IMR-90 (cell line): ENCODE results near the gene NRAS. TPM values are rescaled to one million over a fixed set of nuclear protein-coding genes. Genes with fewer than 3 reads are reported as not detected.

Source experiments
- ATAC-seq: fragments of 200-7000 bp; cut with Tn5 transposase; 2 replicates; pipeline ENCODE4 v1.9.1; 2020; ENCODE audit warnings: low read depth, mild to moderate bottlenecking, moderate library complexity
- BruUV-seq: library from RNA; stranded (reverse); fragments of 400-500 nt; replicated peaks from 2 replicates; lab custom pipeline; 2021; lab: Mats Ljungman, UMichigan
- CTCF ChIA-PET: fragments of 300-600 bp; formaldehyde crosslinking; extraction: SDS; loops from one replicate; lab custom pipeline; 2021; ENCODE audit warnings: antibody characterized with exemption; lab: Yijun Ruan, JAX
- POLR2A ChIA-PET: fragments of 300-600 bp; sonication (Branson Sonifier 250); formaldehyde crosslinking; loops from one replicate; lab custom pipeline; 2022; ENCODE audit warnings: antibody characterized with exemption; ENCODE audit not compliant: unreplicated experiment; lab: Charles Lee
- DNase-seq: peaks from one replicate; pipeline ENCODE4 v3.0.0; 2013
- H2AFZ ChIP-seq: replicated peaks from 2 replicates; pipeline ENCODE3; 2013; ENCODE audit warnings: low read length, mild to moderate bottlenecking; ENCODE audit not compliant: poor library complexity
- H2AK5ac ChIP-seq: 2 replicates; pipeline ENCODE4 v1.6.1; 2013; ENCODE audit warnings: low read depth, low read length, inconsistent platforms
- H2AK9ac ChIP-seq: replicated peaks from 2 replicates; pipeline ENCODE3; 2013; ENCODE audit warnings: mild to moderate bottlenecking, low read depth, low read length, moderate library complexity; ENCODE audit not compliant: poor library complexity
- H2BK120ac ChIP-seq: 2 replicates; pipeline ENCODE4 v1.6.1; 2013; ENCODE audit warnings: low read depth, low read length, inconsistent platforms
- H2BK15ac ChIP-seq: 3 replicates; pipeline ENCODE4 v1.6.1; 2013; ENCODE audit warnings: low read depth, low read length, inconsistent platforms
- H2BK20ac ChIP-seq: 2 replicates; pipeline ENCODE4 v1.6.1; 2013; ENCODE audit warnings: low read depth, mild to moderate bottlenecking, inconsistent platforms, low read length, moderate library complexity
- H2BK5ac ChIP-seq: 2 replicates; pipeline ENCODE4 v1.6.1; 2013; ENCODE audit warnings: mild to moderate bottlenecking, low read depth, low read length, inconsistent platforms; ENCODE audit not compliant: poor library complexity, severe bottlenecking
- H3K14ac ChIP-seq: replicated peaks from 2 replicates; pipeline ENCODE4 v1.6.1; 2013; ENCODE audit warnings: low read depth, low read length, inconsistent platforms
- H3K18ac ChIP-seq: 2 replicates; pipeline ENCODE4 v1.6.1; 2013; ENCODE audit warnings: low read depth, low read length, control low read depth
- H3K23ac ChIP-seq: 2 replicates; pipeline ENCODE4 v1.6.1; 2013; ENCODE audit warnings: low read depth, low read length, inconsistent platforms
- H3K27ac ChIP-seq: 2 replicates; pipeline ENCODE4 v1.5.1; 2013; ENCODE audit warnings: mild to moderate bottlenecking, control low read depth, low read length; ENCODE audit not compliant: insufficient read depth
- H3K27me3 ChIP-seq: 2 replicates; pipeline ENCODE4 v1.6.1; 2013; ENCODE audit warnings: low read length; ENCODE audit not compliant: control insufficient read depth, insufficient read depth
- H3K36me3 ChIP-seq: 2 replicates; pipeline ENCODE4 v1.6.1; 2013; ENCODE audit warnings: low read length, mixed read lengths; ENCODE audit not compliant: control insufficient read depth, insufficient read depth
- H3K4ac ChIP-seq: 2 replicates; pipeline ENCODE4 v1.6.1; 2013; ENCODE audit warnings: low read depth, low read length, inconsistent platforms
- H3K4me1 ChIP-seq: 2 replicates; pipeline ENCODE4 v1.6.1; 2013; ENCODE audit warnings: low read length, mixed read lengths; ENCODE audit not compliant: control insufficient read depth, insufficient read depth
- H3K4me2 ChIP-seq: 2 replicates; pipeline ENCODE4 v1.6.1; 2013; ENCODE audit warnings: low read depth, mild to moderate bottlenecking, control low read depth, low read length, moderate library complexity
- H3K4me3 ChIP-seq: 2 replicates; pipeline ENCODE4 v1.5.1; 2013; ENCODE audit warnings: low read depth, mild to moderate bottlenecking, control low read depth, low read length, moderate library complexity; ENCODE audit not compliant: insufficient read depth
- H3K56ac ChIP-seq: 2 replicates; pipeline ENCODE4 v1.6.1; 2013; ENCODE audit warnings: low read length, inconsistent platforms; ENCODE audit not compliant: insufficient read depth; ENCODE audit errors: extremely low read depth
- H3K79me1 ChIP-seq, 2 experiments: 2 replicates each; pipeline ENCODE4 v1.6.1; 2013; ENCODE audit warnings: low read length in 2 of 2, inconsistent platforms in 1 of 2, low read depth in 1 of 2
- H3K9ac ChIP-seq: 2 replicates; pipeline ENCODE4 v1.6.1; 2013; ENCODE audit warnings: low read depth, low read length, control low read depth
- H3K9me1 ChIP-seq: 2 replicates; pipeline ENCODE4 v1.6.1; 2013; ENCODE audit warnings: low read length, inconsistent platforms; ENCODE audit not compliant: insufficient read depth
- H3K9me3 ChIP-seq: 2 replicates; pipeline ENCODE4 v1.6.1; 2013; ENCODE audit warnings: low read length; ENCODE audit not compliant: control insufficient read depth, insufficient read depth
- H4K20me1 ChIP-seq: 2 replicates; pipeline ENCODE4 v1.6.1; 2013; ENCODE audit warnings: low read length, inconsistent platforms; ENCODE audit not compliant: insufficient read depth
- H4K5ac ChIP-seq: 2 replicates; pipeline ENCODE4 v1.6.1; 2013; ENCODE audit warnings: mild to moderate bottlenecking, low read depth, low read length, control low read depth
- H4K8ac ChIP-seq, 2 experiments: 2 replicates each; pipeline ENCODE4 v1.6.1; 2013; ENCODE audit warnings: low read depth in 2 of 2, low read length in 2 of 2, control low read depth in 1 of 2, inconsistent platforms in 1 of 2
- H4K91ac ChIP-seq: 2 replicates; pipeline ENCODE4 v1.6.1; 2013; ENCODE audit warnings: low read depth, low read length, inconsistent platforms; ENCODE audit not compliant: insufficient read depth
- BHLHE40 ChIP-seq: fragments of 150-350 bp; IDR thresholded peaks from 2 replicates; pipeline ENCODE4 v1.6.1; 2016; ENCODE audit warnings: mild to moderate bottlenecking, low read depth, low read length
- CEBPB ChIP-seq: IDR thresholded peaks from 2 replicates; pipeline ENCODE4 v1.6.1; 2012; ENCODE audit warnings: low read depth, low read length, improper control_type of control experiment
- CHD1 ChIP-seq: IDR thresholded peaks from 2 replicates; pipeline ENCODE4 v1.6.1; 2012; ENCODE audit warnings: low read depth, low read length, improper control_type of control experiment
- FOS ChIP-seq: fragments of 150-350 bp; IDR thresholded peaks from 2 replicates; pipeline ENCODE4 v1.6.1; 2016; ENCODE audit warnings: low read depth, low read length
- MAFK ChIP-seq: IDR thresholded peaks from 2 replicates; pipeline ENCODE4 v1.6.1; 2012; ENCODE audit warnings: low read depth, low read length, improper control_type of control experiment
- MAZ ChIP-seq: IDR thresholded peaks from 2 replicates; pipeline ENCODE4 v1.6.1; 2012; ENCODE audit warnings: low read depth, mild to moderate bottlenecking, low read length, improper control_type of control experiment, moderate library complexity, borderline replicate concordance
- MXI1 ChIP-seq: IDR thresholded peaks from 2 replicates; pipeline ENCODE4 v1.6.1; 2012; ENCODE audit warnings: low read depth, mild to moderate bottlenecking, low read length, moderate library complexity, borderline replicate concordance
- NFE2L2 ChIP-seq: fragments of 150-350 bp; IDR thresholded peaks from 2 replicates; pipeline ENCODE4 v1.6.1; 2016; ENCODE audit warnings: low read depth, mild to moderate bottlenecking, low read length
- POLR2A ChIP-seq: IDR thresholded peaks from 2 replicates; pipeline ENCODE4 v1.6.1; 2012; ENCODE audit warnings: mild to moderate bottlenecking, low read depth, low read length
- RAD21 ChIP-seq: IDR thresholded peaks from 2 replicates; pipeline ENCODE4 v1.6.1; 2012; ENCODE audit warnings: low read length, improper control_type of control experiment
- RCOR1 ChIP-seq: IDR thresholded peaks from 2 replicates; pipeline ENCODE4 v1.6.1; 2012; ENCODE audit warnings: mild to moderate bottlenecking, low read length, improper control_type of control experiment; ENCODE audit not compliant: insufficient replicate concordance
- RFX5 ChIP-seq: IDR thresholded peaks from 2 replicates; pipeline ENCODE4 v1.8.0; 2012; ENCODE audit warnings: low read depth, mild to moderate bottlenecking, low read length, moderate library complexity
- SMC3 ChIP-seq: fragments of 150-350 bp; IDR thresholded peaks from 2 replicates; pipeline ENCODE4 v1.6.1; 2016; ENCODE audit warnings: low read depth, mild to moderate bottlenecking, antibody characterized with exemption, low read length, moderate library complexity
- WGBS, 2 experiments: methylation state at CpG; one replicate each; pipeline versions ENCODE4 v1.1.5 to v1.1.7; 2013; ENCODE audit warnings: missing lambda C conversion rate in 2 of 2; ENCODE audit not compliant: insufficient read length in 1 of 2; ENCODE audit errors: extremely low coverage in 2 of 2; 5-methylcytosine and 5-hydroxymethylcytosine counted together
- dilution Hi-C: fragments of 300-500 bp; cut with HindIII; formaldehyde crosslinking; loops from one replicate; pipeline ENCODE4 v1.14.3; 2018; ENCODE audit warnings: low sequenced_read_pairs; ENCODE audit not compliant: unreplicated experiment
- in situ Hi-C: fragments of 300-500 bp; cut with MboI; formaldehyde crosslinking; loops from 3 replicates; pipeline ENCODE4 v1.14.3; 2019; ENCODE audit warnings: low sequenced_read_pairs, inconsistent platforms, mixed read lengths
- intact Hi-C: fragments of 100-400 bp; cut with micrococcal nuclease; formaldehyde crosslinking; loops from 2 replicates; pipeline ENCODE4 v1.10.0; 2022
- polyA plus RNA-seq, 3 experiments: library from polyadenylated mRNA; depleted of rRNA; stranded (reverse); fragments of >200 nt; gene quantifications; 2 replicates each; pipeline ENCODE4 v1.2.3, GENCODE V29; 2012; ENCODE audit warnings: low replicate concordance in 1 of 3
- total RNA-seq: library from RNA; depleted of rRNA; stranded (reverse); fragments of >200 nt; gene quantifications from 2 replicates; pipeline ENCODE4 v1.2.3, GENCODE V29; 2012
- TF ChIP-seq, protein P1 (sequence below): conservative IDR thresholded peaks from 2 replicates; pipeline ENCODE4 v1.5.1; 2012; ENCODE audit warnings: mild to moderate bottlenecking, low read depth, low read length, improper control_type of control experiment
- TF ChIP-seq, protein P2 (sequence below): fragments of 150-350 bp; IDR thresholded peaks from 2 replicates; pipeline ENCODE4 v1.6.1; 2016; ENCODE audit warnings: low read depth, mild to moderate bottlenecking, low read length, moderate library complexity, borderline replicate concordance
- TF ChIP-seq, protein P3 (sequence below): fragments of 150-350 bp; IDR thresholded peaks from 2 replicates; pipeline ENCODE4 v1.6.1; 2017; ENCODE audit warnings: mild to moderate bottlenecking, antibody characterized with exemption, low read length, low read depth

NRAS gene
- total and polyA plus RNA-seq, 2 of the 4 experiments (the other 2 are of a cell fraction): 27.4 to 85.9 TPM

DNA sequence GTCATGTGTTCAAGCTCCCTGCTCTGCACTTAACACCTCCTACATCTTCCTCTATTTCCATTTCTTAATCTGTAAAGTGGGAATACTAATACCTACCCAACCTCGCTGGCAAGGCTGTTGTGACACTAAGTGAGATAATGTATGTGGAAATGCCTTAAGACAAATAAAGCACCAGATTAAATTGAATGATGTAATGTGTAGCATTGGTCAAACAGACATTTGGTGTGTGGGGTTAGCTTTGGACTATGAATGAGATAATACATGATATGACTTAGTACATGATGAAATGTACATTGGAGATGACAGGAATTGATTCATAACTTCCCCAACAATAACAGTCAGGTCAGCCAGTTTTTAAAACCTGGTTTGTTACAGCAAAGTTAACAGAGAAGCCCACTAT lies 26.4 kb downstream of the NRAS start:
- Histone ChIP-seq H3K79me1 (no peaks in the 10 kb centered on the region), H4K91ac (no peak overlapping the region), H2AK5ac (no peak overlapping the region), H3K9me3 (no peaks in the 10 kb centered on the region), H3K36me3 (no peaks in the 10 kb centered on the region), H4K5ac (no peak overlapping the region), H3K4me1 (no peaks in the 10 kb centered on the region), H3K9me1 (no peaks in the 10 kb centered on the region), H2AFZ (no peak overlapping the region), H3K23ac (no peak overlapping the region), H3K4ac (no peak overlapping the region), H4K8ac (no peak overlapping the region), H3K4me3 (no peak overlapping the region), H3K27me3 (peaks cover 17% of the 10 kb centered on the region), H2BK120ac (no peak overlapping the region), H2BK5ac (no peak overlapping the region), H2BK20ac (no peak overlapping the region), H3K4me2 (no peak overlapping the region), H2BK15ac (no peak overlapping the region), H3K56ac (no peak overlapping the region), H2AK9ac (no peak overlapping the region), H4K20me1 (no peaks in the 10 kb centered on the region), H3K18ac (no peak overlapping the region), H3K27ac (no peak overlapping the region), H3K14ac (no peak overlapping the region), H3K9ac (no peak overlapping the region)
- in situ Hi-C loops (no loop called here), dilution Hi-C loops (no loop called here), intact Hi-C loops (no loop called here)
- TF ChIP-seq CHD1 (no peak), RAD21 (no peak), MXI1 (no peak), RFX5 (no peak), MAFK (no peak), MAZ (no peak), CEBPB (no peak), SMC3 (no peak), RCOR1 (no peak), NFE2L2 (no peak), FOS (no peak), POLR2A (no peak), BHLHE40 (no peak)
- TF ChIP-seq, protein P1, sequence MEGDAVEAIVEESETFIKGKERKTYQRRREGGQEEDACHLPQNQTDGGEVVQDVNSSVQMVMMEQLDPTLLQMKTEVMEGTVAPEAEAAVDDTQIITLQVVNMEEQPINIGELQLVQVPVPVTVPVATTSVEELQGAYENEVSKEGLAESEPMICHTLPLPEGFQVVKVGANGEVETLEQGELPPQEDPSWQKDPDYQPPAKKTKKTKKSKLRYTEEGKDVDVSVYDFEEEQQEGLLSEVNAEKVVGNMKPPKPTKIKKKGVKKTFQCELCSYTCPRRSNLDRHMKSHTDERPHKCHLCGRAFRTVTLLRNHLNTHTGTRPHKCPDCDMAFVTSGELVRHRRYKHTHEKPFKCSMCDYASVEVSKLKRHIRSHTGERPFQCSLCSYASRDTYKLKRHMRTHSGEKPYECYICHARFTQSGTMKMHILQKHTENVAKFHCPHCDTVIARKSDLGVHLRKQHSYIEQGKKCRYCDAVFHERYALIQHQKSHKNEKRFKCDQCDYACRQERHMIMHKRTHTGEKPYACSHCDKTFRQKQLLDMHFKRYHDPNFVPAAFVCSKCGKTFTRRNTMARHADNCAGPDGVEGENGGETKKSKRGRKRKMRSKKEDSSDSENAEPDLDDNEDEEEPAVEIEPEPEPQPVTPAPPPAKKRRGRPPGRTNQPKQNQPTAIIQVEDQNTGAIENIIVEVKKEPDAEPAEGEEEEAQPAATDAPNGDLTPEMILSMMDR: no peak
- TF ChIP-seq, protein P2, sequence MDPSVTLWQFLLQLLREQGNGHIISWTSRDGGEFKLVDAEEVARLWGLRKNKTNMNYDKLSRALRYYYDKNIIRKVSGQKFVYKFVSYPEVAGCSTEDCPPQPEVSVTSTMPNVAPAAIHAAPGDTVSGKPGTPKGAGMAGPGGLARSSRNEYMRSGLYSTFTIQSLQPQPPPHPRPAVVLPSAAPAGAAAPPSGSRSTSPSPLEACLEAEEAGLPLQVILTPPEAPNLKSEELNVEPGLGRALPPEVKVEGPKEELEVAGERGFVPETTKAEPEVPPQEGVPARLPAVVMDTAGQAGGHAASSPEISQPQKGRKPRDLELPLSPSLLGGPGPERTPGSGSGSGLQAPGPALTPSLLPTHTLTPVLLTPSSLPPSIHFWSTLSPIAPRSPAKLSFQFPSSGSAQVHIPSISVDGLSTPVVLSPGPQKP: no peak
- TF ChIP-seq, protein P3, sequence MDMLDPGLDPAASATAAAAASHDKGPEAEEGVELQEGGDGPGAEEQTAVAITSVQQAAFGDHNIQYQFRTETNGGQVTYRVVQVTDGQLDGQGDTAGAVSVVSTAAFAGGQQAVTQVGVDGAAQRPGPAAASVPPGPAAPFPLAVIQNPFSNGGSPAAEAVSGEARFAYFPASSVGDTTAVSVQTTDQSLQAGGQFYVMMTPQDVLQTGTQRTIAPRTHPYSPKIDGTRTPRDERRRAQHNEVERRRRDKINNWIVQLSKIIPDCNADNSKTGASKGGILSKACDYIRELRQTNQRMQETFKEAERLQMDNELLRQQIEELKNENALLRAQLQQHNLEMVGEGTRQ: no peak
- CTCF ChIA-PET: no interaction called here
- ATAC-seq: no peak
- POLR2A ChIA-PET: no interaction called here
- WGBS, 2 experiments: no CpG with 5 or more reads among the region's 1 CpG
- BruUV-seq: no TSS peak
- no peak for DNase-seq
